ENCODE data around the gene NABP1. TPM values are rescaled to one million over a fixed set of nuclear protein-coding genes. Genes with fewer than 3 reads are reported as not detected.

Gene NABP1
- total RNA-seq, 1 donor from 2014 or later, result 11.3 TPM

DNA sequence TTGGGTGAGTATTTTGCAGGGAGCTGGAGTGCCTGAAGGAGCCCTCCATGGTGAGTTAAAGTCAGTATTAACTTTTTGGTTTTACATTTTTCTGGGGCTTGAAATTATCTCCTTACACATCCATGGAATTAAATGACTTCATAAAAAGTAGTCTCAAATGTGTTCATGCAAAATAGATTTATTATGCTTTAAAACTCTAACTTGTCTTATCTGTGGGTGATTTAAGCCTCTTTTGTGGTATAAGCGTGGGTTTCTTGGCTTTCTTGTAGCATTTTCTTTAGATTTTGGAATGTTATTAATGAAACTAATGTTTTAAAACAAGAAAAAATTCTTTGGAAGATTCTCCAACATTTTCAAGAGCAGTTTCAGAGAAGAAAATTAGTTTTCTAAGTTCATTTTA is 27.8 kb downstream of the NABP1 start:
- no peak for DNase-seq (ENCODE audit: low read depth in 2 of 2)

DNA sequence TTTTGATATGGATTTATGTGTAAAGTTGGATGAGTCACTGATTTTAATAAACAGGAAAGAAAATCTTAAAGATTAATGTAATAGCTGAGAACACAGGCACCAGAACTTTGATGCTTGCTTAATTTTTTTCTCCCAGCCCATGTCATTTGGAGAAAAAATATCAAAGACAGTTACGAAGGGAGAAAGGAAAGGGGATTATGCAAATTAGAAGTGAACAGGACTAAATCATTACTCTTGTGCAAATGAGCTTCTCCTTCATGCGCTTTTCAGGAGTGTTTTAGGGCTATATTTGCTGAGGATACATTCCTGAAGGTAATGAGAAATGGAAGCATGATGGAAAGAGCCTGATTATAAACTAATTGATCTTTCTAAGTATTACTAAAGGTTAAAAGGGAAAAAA is 28.9 kb downstream of the NABP1 start:
- no peak for DNase-seq (ENCODE audit: low read depth in 2 of 2)

DNA sequence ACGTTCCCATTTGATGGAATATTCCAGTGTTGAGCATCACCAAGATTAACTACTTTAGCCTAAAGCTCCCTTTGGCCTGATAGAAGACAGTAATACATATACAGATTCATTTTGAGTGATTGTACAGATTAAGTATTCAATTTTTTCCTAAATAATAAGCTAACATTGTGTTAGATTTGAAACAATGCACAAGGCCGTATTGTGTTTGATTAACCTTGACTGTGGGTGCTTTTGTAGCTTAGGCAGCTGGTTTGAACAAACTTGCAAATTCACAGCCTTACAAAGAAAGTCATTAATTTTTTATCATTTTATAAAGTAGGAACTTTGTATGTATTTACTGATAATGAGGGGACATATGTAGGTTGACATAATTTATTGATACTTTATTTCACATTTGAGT is 29.6 kb downstream of the NABP1 start:
- no peak for DNase-seq (ENCODE audit: low read depth in 2 of 2)

DNA sequence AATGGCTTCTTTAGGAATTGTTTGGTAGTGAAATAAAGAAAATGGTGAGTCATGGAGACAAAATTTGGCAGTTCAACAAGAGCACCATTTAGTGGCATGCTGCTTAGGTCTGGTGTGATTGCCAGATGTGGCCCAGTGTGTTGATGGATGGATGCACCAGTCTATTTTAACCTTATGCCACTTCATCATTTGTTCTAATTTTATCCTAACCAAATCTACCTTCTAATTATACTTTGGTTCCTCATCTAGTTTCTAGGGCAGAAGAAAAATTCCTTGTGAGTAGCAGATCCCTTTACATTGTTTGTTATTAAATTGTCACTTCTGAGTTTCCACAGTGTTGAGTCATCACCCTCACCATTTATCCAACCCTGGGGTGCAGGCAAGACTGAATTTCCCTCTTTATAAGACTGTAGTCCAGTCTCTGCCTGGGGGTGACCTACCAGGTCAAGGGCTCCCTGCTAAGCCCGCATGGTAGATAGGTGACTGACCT is 32.5 kb downstream of the NABP1 start:
- no peak for DNase-seq (ENCODE audit: low read depth in 2 of 2)

DNA sequence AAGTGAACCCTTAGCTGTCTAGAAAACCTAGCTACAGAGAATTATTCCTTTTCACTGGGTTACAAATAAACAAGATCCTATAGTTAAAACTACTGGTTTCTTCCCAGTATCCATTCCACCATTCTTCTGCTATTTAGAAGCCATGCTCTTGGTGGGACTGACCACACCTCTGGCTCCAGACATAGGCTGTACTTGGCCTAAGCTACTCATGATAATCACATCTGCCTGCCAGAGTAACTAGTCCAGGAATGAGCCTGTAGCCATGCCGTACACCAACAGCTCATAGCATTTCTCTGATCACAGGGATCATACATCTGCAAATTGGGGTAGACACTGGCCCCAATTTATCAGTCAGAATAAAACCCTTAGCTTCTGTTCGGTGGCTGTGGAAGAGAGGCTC is 33.7 kb downstream of the NABP1 start:
- DNase-seq (ENCODE audit: low read depth in 2 of 2), result no peak

DNA sequence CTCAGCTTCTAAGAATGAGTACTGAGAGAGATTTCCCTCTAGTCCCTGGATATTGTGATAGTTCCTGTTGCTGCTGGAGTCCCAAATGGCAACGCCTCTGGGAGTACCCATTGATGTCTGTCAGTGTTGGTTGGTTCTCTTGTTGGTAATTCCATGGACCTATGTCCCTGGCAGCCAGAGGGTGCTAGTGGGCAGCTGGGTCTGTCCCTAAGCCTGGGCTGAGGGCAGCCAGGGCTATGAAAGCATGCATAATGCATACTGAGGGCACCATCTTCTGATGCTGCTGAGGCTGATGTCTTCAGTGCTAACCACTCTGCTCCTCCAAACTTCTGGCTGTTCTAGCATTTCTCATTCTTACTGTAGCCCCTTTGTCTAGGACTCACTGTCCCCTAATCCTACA is 35.9 kb downstream of the NABP1 start:
- no peak for DNase-seq (ENCODE audit: low read depth in 2 of 2)

DNA sequence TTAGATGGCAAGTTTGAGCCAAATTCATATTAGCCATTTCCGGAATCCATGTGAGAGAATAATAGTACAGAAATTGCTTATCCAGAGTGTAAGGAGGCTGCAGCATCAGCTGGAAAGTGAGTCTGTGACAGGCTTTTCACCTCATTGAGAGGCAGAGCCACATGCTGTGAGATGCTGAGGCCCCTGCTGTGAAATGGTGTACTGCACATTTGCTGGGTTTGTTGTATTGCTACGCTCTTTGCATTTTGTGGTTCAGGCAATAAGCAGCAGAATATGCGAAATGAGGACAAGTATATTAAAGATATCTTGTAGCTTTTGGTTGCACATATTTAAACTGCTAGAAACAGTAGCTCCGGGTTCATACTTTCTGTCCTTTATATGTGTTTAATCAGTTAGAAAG is 37.0 kb downstream of the NABP1 start:
- DNase-seq (ENCODE audit: low read depth in 2 of 2), result no peak

DNA sequence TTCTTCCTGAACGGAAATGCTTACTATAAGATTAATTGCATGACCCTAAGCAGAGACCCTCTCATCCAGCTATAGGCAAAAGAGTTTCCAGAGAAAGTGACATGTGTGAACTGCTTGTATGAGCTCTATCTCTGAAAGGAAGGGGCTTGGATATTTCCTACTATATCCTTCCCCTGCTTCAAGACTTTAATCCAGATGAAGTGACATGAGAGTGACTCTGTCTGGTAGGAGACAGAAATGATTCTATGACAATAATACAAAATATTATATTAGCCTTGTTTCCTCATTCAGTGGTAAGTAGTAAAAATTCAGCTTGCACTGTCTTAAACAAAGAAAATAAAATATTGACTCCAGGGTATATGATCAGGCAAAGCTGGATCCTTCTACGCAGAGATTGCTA is 37.5 kb downstream of the NABP1 start:
- DNase-seq (ENCODE audit: low read depth in 2 of 2), result no peak

DNA sequence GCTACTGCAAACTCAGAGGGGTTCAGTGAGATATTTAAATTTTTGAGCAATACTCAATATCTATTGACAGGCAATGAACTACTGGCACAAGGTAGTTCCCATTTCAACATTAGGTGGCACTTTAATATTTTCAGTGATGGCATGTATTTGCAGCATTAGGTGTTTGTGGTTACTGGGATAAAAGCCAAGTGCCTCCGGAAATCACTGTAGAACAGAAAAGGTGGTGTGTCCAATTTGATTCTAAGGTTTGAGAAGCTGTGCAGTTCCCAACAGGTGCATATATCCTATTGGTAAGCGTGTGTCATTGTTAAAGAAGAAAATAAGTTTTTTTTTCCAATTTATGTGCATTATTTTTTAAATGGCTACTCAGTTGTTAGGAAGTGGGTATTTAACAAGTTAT is 41.3 kb downstream of the NABP1 start:
- DNase-seq (ENCODE audit: low read depth in 2 of 2), result no peak

DNA sequence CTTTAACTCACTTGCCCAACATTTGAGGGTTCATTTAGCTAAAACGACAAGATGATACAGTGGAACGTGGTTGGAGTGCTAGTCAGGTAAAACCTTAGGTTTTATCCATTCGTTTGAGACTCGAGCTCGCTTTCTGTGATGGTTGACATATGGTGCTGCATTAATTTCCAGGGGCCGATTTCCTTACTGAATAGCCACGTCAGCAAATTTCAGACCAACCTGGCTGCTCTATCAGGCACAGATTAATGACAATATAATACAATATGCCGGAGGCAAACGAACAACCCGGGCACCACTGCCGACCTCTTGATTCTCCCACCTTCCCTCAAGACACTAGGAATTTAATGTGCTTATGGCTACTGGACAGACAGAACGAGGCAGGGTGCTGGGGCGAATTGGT is 42.0 kb downstream of the NABP1 start:
- DNase-seq (ENCODE audit: low read depth in 2 of 2), result no peak

DNA sequence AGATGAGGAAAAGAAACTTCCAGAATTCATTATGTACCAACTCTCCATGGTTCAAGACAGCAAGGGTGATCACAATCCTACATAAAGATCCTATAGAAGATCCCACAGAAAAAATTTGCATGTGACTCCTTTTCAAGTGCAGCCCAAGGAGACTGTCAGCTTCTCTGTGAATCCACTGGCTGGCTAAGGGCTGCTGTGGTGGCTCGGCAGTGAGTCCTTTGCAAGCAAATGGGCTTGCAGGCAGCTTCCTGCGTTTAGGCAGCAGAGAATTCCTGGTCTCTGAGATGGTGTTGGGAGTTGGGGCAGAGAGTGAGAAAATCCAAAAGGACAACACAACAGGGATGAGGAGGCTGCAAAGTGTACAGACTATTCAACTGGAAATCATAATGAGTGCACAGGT is 43.4 kb downstream of the NABP1 start:
- no peak for DNase-seq (ENCODE audit: low read depth in 2 of 2)

DNA sequence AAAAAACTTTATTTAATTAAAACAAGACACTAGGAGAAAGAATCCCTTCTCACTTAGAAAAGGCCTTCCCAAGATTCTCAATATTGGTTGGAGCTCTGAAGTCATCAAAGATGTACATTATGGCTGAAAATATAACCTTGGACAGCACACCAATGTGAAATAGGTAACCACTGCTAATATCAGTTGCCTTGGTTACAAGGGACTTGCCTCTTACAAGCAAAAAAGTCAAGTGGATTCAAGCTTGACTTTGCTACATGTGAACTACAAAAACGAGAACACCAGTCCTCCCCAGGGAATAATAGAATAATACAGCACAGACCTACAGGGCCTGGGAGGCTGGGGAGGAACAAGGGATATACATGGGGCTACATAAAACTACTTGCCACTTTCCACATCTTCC is 46.1 kb downstream of the NABP1 start:
- no peak for DNase-seq (ENCODE audit: low read depth in 2 of 2)

DNA sequence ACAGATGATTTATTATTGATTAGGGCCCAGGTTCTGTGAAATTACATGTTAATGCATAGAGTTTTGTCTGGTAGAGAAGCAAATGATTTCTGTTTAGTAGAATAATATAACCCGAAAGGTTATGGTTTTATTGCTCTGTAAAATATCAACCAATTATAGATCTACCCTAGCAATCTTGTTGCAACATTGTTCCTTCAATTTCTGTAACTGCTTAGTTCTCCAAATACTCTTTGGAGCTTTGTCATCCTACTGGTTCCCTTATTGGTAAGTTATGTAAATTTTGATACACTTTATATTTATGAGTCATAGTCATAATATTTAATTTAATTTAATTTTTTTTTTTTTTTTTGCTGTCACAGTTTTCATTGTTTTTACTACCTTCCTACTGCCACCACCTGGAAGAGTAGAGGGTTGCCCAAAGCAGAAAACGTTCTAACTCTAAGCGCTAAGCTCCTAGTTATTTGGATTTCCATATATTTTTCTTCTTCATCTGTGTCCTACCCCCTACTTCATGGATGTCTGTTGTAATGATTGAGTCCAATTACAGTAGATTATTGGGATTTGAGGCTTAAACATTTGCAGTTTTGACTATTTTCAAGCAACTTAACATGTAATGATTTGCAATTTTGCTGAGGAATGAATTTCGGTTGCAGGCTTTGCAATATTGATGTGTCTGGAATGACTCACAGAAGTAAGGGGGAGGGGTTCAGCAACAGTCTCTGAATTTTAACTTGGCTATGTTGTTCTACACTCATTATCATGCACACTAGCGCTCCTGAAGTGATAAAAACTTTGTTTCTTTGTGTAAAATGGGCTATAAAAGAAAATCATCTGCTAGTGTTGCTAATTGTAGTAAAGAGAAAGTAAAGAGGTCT is 51.1 kb downstream of the NABP1 start:
- DNase-seq (ENCODE audit: low read depth in 2 of 2), result peak in 1 of 2 donors; percentile 5

DNA sequence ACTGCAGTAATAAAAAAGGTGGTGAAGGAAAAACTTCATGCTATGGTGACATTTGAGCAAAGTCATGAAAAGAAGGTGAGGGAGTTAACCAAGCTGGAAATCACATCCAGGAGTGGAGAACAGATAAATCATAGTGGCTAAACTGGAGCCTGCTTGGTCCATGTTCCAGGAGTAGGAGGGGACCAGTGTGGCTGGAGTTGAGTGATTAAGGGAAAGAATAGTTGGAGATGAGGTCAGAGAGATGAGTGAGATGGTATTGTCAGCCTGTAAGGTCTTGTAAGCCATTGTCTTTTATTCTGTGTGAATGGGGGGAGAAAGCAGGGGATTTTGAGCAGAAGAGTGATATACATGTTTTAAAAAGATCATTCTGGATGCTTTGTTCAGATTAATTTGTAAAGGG is 52.3 kb downstream of the NABP1 start:
- DNase-seq (ENCODE audit: low read depth in 2 of 2), result no peak

Other genes with a start within 250 kb of the NABP1 start
- gene CAVIN2, start 169.0 kb downstream of the NABP1 start, total RNA-seq, result 252 and 394 TPM in 2 replicates